UCSD-AML1 (cell line): Measurements from ENCODE around the gene TXNL1.
A peak's percentile ranks its signal among the peaks of the same experiment; 100 is the strongest.
"Not testable (repeated sequence)": the region's sequence is repeated elsewhere in the genome, so short reads cannot be mapped to it uniquely, and the experiment has no call there.

Experiments
- DNase-seq: peaks from one replicate; lab custom pipeline; 2025; ENCODE audit not compliant: unreplicated experiment; lab: John Stamatoyannopoulos, UW

Gene TXNL1

DNA sequence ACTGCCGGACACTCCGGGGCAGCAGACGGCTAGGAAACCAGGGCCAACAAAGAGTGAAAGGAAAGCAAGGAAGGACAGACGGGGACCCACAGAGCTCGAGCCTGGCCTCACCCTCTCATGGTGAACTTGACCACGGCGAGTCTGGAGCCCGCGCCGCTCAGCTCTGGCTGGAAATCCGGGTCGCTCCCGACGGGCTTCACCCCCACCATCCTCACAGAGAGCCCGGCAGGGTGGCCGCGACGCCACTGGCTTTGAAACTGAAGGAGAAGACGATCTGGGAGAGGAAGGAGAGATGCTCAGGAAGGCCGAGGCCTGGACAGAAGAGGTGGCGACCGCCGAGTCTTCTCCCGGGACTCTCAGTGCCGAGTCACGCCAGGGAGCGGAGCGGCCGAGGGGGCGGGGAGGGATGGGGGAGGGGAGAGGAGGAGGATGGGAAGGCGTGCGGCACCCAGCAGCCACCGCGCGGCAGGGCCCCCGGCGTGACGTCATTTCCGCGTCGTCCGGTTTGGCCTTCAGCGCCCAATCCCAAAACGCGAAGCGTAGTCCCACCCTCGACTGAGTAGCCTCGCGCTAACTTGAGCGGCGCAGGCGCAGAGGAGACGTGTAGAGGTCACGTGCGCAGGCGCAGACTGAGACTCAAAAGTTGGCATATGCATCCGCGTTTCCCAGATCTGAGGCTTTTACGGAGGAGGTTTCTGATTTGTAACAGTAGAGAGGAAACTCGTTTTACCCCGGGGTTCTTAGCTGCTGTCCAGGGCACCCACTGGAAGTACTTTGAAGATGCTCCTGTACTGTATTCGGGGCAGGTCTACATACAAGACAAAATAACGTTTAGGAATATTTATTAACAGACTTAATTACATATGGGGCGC lies at the start of gene TXNL1:
TXNL1 (minus strand) TSS at position 361 of the 872 bp plus-strand sequence; CDS start at position 209, 152 bp downstream.
- DNase-seq = peak; percentile 98

DNA sequence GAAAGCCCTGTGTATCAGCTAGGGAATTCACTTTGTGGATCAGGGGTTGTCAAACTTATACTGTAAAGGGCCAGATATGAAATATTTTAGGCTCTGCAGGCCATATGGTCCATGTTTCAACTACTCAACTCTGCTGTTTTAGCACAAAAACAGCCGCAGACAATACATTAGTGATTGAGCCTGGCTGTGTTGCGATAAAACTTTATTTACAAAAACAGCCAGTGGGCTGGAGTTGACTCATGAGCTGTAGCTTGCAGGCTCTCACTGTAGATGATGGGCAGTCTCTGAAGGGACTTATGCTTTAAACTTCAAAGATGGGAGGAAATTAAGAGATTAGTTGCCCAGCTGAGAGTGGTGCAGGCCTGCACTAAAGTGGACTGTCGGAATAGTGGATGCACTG lies 45.9 kb upstream of the TXNL1 start:
- no peak for DNase-seq

DNA sequence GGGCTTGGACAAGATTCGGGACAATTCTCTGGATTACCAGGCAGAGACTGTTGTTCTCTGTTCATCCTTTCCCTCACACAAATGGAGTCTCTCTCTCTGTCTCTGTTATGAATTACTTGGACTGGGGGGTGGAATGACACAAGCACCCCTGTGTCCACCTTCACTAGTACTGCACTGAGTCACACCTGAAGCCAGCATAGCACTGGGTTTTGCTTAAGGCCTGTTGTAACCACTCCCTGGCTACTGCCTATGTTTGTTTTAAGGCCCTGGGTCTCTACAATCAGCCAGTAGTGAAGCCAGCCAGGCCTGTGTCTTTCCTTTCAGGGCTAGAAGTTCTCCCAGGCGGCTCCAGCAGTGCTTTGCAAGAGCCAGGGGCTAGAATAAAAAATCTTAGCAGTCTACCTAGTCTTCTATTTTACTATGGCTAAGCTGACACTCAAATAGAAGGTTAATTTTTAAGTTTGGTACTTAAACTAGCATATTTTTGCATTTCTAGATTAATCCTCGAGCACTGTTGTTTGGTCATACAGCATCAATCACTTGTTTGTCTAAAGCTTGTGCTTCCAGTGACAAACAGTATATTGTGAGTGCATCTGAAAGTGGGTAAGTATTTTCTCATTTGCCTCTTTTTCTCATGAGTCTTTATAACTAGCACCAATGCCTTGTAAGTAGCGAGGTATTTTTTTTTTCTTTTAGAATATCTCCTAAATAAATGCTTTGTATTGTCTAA lies 40.6 kb upstream of the TXNL1 start:
- no peak for DNase-seq

DNA sequence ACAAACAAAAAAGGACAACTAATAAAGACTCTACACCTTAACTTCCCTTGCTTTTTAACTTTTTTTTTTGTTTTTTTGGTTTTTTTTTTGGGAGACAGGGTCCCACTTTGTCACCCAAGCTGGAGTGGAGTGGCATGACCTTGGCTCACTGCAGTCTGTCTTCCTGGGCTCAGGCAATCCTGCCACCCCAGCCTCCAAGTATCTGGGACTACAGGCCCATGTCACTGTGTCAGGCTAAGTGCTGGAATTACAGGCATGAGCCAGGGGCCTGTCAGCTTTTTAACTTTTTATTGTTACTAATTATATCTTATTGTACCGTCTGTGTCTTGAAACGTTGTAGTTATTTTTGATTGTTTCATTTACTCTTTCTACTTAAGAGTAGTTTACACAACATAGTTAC lies 38.2 kb upstream of the TXNL1 start:
- no peak for DNase-seq

DNA sequence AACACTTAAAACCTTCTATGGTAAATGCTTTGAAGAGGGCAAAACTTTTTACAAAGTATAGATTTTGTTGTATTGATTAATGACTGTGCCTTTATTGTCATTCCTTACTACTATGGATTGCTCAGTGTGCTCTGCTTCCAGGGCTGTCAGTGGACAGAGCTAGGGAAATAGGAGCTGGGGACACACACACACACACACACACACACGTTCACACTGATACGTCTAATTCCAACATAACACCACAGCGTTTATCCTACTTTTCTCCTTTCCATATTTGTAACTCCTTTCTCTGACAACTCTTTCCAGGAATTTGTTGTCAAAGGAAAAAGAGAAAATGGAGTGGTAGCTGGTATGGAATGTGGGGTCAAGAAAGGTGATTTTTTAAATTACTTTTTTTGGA lies 34.6 kb upstream of the TXNL1 start:
- no peak for DNase-seq

DNA sequence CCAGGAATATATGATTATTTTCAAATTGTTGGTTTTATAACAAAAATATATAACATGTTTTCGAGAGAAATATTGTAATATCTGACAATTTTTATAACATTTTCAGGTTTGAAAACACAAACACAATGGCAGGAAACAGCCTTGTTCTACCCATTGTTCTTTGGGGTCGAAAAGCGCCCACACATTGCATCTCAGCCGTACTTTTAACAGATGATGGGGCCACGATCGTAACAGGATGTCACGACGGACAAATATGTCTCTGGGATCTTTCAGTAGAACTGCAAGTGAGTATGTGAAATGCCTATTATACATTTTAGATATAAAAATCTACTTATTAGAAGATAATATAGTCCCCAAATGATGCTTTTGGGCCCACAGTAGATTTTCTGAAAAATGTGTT lies 34.0 kb upstream of the TXNL1 start:
- no peak for DNase-seq

DNA sequence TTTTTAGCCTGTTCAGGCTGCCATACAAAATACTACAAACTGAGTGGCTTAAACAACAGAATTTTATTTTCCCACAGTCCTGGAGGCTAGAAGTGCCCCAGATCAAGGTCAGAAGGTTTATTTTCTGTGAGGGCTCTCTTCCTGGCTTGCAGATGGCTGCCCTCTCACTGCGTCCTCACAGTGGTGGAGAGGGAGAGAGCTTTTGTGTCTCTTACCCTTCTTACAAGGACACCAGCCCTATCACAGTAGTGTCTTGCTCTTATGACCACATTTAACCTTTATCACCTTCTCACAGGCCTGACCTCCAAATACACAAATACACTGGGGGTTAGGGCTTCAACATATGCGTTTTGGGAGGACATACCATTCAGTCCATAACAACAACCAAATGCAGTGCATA lies 24.5 kb upstream of the TXNL1 start:
- no peak for DNase-seq

DNA sequence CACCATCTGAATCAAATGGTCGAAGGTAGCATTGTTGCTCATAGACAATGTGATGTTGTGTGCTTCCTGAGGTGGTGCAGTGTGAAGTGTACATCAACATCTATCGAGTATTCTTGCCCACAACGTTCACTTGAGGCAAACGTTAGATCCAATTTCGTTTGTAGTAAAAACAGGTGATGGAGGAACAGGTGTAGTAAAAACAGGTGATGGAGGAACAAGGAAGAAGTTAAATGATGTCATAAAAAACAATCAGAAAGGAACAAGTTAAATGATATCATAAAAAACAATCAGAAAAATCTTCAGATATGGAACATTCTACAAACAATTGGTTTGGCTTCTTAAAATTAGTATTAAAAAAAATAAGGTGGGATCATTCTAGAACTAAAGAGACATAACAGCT lies 24.1 kb upstream of the TXNL1 start:
- no peak for DNase-seq

DNA sequence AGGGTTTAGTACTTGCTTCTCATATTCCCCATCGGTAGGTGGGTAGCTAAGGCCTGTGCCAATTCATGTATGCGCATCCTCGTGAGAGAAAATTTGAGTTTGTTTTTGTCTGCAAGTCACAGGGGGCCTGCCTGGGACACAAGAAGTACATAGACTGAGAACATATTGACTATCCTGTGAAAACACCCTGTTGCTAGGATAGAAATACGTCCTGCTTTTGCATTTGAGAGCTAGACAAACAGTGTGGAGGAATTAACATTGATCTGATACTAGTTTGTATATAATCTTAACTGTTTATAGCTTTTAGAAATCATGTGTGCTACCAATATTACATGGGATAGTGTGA lies 23.6 kb upstream of the TXNL1 start:
- no peak for DNase-seq

DNA sequence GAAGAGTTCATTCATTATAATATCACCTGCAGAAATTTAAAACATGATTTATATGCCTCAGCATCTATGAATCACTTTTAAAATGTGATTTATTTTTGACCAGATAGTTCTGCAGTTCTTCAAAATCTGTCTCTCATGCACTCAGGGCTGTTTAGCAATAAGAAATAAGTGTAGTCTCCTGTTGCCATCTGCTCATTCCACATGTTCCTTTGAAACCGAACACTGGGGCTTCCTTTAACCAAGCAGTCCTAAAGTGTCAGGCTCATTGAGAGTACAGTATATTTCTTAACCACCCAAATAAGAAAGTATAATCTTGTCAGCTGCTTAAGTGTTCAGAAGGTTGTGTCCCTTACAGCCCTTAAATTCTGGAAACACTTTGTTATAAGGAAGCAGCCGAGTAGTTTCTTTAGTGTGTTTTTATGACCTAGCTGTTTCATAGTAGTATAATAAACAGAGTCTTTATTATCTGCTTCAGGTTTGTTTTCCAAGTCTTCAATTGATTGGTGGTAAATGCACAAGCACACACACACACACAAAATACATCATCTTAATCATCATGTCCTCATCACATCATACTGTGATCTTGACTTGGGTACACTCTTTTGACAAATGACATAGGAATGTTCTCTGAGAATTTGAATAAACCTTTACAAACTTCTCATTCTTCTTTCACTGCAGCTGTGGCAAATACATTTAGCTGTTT lies 23.1 kb upstream of the TXNL1 start:
- no peak for DNase-seq

DNA sequence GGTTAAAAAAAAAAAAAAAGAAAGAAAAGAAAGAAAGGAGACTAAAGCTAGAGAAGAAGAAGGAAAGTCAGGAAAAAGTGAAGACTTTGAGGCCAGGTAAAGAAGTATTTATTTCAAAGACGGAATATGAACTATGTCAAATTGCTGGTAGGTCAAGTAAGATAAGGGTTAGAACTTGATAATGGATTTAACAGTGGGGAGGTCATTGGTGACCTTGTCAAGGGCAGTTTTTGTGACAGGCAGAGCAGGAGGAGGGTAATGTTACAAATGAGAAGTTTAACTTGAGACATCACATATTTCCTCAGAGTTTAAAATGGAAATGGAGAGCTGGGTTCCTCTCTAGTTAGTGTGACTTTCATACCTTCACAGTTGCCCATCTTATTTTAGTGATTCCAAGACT lies 22.3 kb upstream of the TXNL1 start:
- no peak for DNase-seq

DNA sequence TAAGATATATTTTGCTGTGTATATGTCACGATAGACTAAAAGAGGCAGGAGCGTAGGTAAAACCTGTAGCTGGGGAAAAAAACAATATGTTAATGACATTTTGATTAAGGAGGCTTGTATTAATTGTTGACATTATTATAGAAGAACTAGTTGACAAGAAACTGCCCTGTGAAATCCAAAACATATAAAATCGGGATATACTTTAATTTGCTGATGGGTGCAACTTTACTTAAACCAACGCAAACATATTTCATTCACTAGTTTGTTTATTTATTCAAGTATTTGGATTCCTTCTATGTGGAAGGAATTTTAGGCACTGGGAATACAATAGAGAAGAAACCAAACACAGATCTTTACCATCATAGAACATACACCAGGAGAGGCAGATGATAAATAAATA lies 20.7 kb upstream of the TXNL1 start:
- DNase-seq = no peak

DNA sequence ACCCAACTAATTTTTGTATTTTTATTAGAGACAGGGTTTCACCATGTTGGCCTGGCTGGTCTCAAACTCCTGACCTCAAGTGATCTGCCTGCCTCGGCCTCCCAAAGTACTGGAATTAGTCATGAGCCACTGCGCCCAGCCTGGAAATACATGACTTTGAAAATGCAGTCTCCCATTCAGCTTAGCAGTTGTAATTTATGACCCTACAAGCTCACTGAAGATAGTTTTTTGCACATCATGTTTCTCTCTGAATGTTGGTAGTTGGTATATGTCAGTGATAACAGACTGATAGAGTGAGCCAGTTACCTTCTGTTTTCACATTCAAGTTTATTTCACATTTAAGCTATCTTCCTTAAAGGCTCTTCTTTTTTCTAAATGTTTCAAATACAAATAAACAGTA lies 19.9 kb upstream of the TXNL1 start:
- DNase-seq = no peak

DNA sequence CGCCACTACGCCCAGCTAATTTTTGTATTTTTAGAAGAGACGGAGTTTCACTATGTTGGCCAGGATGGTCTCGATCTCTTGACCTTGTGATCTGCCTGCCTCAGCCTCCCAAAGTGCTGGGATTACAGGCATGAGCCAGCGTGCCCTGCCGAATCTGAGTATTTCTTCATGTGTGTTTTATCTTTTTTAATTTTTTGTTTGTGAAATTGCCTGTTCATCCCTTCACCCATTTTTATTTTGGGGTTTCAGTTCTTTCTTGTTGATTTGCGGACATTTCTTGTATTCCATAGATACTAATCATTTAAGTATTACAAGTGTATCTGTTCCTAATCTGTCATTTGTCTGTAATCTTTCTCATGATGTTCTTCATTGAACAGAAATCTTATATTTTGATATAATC lies 15.9 kb upstream of the TXNL1 start:
- DNase-seq = not testable (repeated sequence)

DNA sequence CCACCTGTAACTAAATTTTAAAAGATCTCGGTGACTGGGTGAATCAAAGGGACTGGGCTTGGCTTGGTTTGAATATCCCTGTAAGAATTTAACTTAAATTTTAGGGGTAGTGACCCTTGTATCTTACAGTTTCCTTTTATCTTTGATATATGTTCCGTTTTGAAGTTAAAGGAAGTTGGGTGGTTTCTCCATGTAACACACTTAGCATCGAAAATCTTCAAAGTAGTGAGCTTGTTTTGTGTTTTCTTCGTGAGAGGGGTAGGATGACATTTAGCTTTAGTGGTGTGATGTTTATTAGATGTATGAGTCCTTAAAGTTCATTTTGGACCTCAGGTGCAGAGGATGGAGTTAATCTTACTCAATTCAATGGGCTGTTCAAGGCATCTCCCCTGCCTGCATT lies 14.4 kb upstream of the TXNL1 start:
- DNase-seq = no peak

DNA sequence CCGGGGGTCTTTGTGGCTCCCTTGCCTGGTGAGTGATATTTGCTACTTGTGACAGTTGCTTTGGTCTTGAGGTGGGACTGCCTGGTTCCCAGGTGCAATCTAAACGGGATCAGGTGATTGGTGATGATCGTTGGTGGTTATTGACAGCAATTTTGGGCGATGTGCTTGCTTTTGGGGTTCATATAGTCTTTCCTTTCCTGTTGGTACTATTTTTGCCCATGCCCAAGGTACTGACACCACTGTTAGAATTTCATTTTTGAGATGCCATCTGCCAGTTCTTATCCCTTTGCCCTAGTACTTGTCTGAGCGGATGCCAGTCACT lies 13.3 kb upstream of the TXNL1 start:
- no peak for DNase-seq

DNA sequence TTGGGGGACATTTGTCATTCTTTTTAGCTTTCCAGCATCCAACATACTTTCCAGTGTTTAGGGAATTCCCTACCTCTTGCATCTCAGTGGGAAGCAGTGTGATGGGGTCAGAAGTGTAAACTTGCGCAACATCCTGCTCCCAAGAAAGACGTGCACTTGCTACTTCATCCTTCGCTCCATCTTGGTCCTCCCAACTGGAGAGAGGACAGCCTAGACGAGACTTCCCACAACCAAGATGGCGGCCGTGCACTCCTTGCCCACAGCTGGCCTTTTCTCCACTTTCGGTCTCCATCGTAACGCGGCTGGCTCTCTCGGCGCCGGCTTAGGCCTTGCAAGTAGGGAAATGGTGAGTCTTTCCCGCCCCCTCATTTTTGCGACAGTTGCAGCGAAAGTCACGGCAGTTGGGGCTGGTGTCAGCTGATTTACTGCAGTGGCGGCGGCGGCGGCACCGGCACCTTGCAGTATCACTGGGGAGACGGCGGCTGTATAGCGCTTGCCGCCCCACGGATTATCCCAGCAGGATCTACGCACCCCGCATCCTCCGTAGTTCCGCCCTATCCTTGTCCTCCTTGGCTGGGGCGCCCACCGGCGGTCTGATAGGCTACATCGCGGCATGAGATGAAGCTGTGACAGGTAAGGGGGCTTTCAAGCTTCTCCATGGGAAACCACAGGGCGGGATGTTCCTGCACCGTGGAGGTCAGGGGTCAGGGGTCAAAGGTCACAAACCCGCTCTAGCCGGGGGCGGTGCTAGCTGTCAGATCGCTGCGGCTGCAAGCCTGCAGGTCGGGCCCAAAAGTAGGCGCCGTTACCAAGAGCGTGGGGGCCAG lies 12.8 kb upstream of the TXNL1 start, which contains the start of gene WDR7:
WDR7 (plus strand) TSS at position 416 of the 827 bp plus-strand sequence. CDS start 21,157 bp downstream, outside the sequence.
- DNase-seq = peak; percentile 95

DNA sequence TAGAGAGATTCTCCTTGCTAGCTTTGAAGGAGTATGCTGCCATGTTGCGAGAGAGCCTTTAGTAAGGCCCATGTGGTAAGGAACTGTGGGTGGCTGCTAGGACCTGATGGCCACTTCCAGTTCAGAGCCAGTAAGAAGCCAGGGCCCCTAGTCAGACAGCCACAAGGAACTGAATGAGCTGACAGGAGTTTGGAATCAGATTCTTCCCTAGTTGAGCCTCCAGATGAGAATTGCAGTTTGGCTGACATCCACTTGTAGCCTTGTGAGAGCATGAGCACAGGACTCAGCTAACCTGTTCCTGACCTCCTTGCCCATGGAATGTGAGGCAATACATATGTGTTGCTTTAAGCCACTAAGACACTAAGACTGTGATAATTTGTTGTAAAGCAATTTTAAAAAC lies 11.6 kb upstream of the TXNL1 start:
- DNase-seq = no peak

DNA sequence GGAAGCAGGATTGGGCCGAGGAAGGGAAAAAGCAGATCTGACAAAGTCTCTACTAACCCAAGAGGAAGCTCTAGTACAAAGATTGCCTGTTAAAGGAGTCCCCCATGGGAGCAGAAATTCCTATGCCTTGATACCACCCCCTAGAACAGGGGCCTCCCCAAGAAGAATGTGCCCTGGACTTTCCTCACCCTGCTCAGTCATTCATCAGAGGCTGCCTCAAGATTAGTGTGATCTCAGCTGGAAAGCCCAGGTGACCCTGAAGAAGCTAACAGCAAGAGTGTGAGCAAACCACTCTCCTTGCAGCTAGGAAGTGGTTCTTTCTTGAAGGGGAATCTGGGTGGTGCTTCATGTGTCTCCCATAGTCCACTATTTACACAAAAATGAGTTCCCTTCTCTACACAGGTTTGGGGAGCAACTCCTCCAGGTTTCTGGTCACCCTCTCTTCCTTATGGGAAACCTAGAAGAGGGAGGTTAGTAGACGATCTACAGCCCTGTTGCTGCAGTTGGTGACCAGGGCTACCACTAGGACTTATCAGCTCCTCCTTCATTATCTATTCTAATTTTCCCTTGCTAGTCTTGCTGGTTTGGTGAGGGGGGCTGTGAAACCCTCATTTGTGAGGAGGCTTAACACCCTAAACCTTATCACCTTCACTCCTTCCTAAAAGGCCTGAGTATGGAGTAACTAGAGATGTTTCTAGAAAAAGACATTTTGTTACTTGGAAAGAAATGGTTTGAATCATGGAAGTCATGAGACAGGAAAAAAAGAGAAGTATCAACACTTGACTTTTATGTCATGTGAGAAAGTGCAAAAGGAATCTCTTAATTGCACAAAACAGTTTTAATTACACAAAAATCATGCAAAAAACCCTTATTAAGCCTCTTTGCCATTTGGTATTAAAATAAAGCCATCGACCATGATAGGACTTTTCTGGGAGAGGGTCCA lies 9.8 kb upstream of the TXNL1 start:
- peak; percentile 16 for DNase-seq

DNA sequence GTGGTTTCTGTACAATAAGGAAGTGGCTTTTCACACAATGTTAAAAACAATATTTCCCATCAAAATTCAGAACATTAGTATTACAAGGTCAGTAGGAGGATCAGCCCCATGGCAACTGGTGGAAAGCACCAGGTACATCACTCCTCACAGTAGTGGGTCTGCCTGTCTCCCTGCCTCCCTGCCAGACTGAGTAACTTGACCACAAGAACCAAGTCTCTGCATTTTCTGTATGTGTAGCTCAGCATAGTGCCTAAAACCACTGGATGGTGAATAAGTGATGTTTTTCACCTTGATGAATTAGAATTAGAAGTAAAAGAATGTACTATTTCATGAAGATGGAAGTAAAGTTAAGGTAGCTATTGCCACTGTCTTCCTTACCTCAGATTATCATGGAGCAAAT lies 8.7 kb upstream of the TXNL1 start:
- no peak for DNase-seq
